HL-60 (cell line): Measurements from ENCODE around the gene PCYOX1L.

ENCODE experiments used
- DNase-seq, 2 experiments: peaks; one replicate each; pipeline ENCODE4 v3.0.0-alpha.2; 2010 to 2020; ENCODE audit warnings: low read depth in 1 of 2, low spot score in 1 of 2
- H3K27ac ChIP-seq: fragments of 250-450 bp; sonication (Bioruptor Pico); replicated peaks from 2 replicates; pipeline ENCODE4 v1.5.1; 2020; ENCODE audit warnings: mild to moderate bottlenecking, moderate library complexity
- H3K27me3 ChIP-seq: fragments of 250-450 bp; sonication (Bioruptor Pico); 2 replicates; pipeline ENCODE4 v1.5.1; 2021; ENCODE audit warnings: mild to moderate bottlenecking, moderate library complexity; ENCODE audit not compliant: insufficient read depth, poor library complexity, severe bottlenecking
- H3K4me3 ChIP-seq: replicated peaks from 2 replicates; pipeline ENCODE4 v1.5.1; 2011; ENCODE audit warnings: mild to moderate bottlenecking, control low read depth, low read length; ENCODE audit not compliant: insufficient read depth
- CTCF ChIP-seq: IDR thresholded peaks from one replicate; pipeline ENCODE4 v1.5.1; 2011; ENCODE audit warnings: low read length, control low read depth, inconsistent platforms; ENCODE audit not compliant: insufficient read depth
- GABPA ChIP-seq: IDR thresholded peaks from 2 replicates; pipeline ENCODE4 v1.6.1; 2012; ENCODE audit warnings: low read depth
- POLR2AphosphoS5 ChIP-seq: IDR thresholded peaks from 2 replicates; pipeline ENCODE4 v1.6.1; 2012; ENCODE audit warnings: low read depth
- REST ChIP-seq: IDR thresholded peaks from 2 replicates; pipeline ENCODE4 v1.6.1; 2012; ENCODE audit warnings: low read depth; ENCODE audit not compliant: insufficient replicate concordance
- SPI1 ChIP-seq: IDR thresholded peaks from 2 replicates; pipeline ENCODE4 v1.6.1; 2012; ENCODE audit warnings: low read depth, mild to moderate bottlenecking, borderline replicate concordance

PCYOX1L gene

GRCh38 chr5:149381986-149382338 lies 24.1 kb downstream of the PCYOX1L start:
- Histone ChIP-seq H3K27me3 (no peaks in the 10 kb centered on the region), H3K27ac (no peak overlapping the region), H3K4me3 (no peak overlapping the region)
- peak; percentile 47 to 69 for DNase-seq
- peak; percentile 98 for TF ChIP-seq CTCF
- TF ChIP-seq GABPA: no peak
- TF ChIP-seq SPI1: no peak

- TF ChIP-seq SPI1: no peak
- no peak for TF ChIP-seq CTCF
- TF ChIP-seq POLR2AphosphoS5: no peak
- TF ChIP-seq GABPA: no peak
- no peak for TF ChIP-seq REST
- Histone ChIP-seq H3K27me3 (no peaks in the 10 kb centered on the region), H3K27ac (no peak overlapping the region), H3K4me3 (no peak overlapping the region)
- DNase-seq: no peak
Observed at GRCh38 chr5:149382517-149383220, 24.8 kb downstream of the PCYOX1L start.

- Histone ChIP-seq H3K27me3 (no peaks in the 10 kb centered on the region), H3K27ac (no peak overlapping the region), H3K4me3 (no peak overlapping the region)
- DNase-seq: no peak
- no peak for TF ChIP-seq GABPA
- no peak for TF ChIP-seq POLR2AphosphoS5
- TF ChIP-seq REST: no peak
- no peak for TF ChIP-seq CTCF
- no peak for TF ChIP-seq SPI1
Observed at GRCh38 chr5:149383399-149383798, 25.6 kb downstream of the PCYOX1L start.

GRCh38 chr5:149386166-149386565 lies 28.3 kb downstream of the PCYOX1L start:
- no peak for DNase-seq
- no peak overlapping the region for H3K27ac ChIP-seq
- no peak overlapping the region for H3K4me3 ChIP-seq
- TF ChIP-seq REST: no peak
- no peaks in the 10 kb centered on the region for H3K27me3 ChIP-seq
